GM12878 (cell line): ENCODE data around the gene TMEM263. TPM values are rescaled to one million over a fixed set of nuclear protein-coding genes. Genes with fewer than 3 reads are reported as not detected.

ENCODE experiments used
- ATAC-seq: fragments of 200-7000 bp; cut with Tn5 transposase; 3 replicates; pipeline ENCODE4 v1.9.1; 2020; ENCODE audit warnings: mild to moderate bottlenecking, moderate library complexity
- BruUV-seq: library from RNA; stranded (reverse); fragments of 400-500 nt; replicated peaks from 2 replicates; lab custom pipeline; 2021; lab: Mats Ljungman, UMichigan
- CTCF ChIA-PET: fragments of 300-600 bp; sonication (Branson Sonifier 250); formaldehyde crosslinking; extraction: SDS; loops from one replicate; lab custom pipeline; 2021; ENCODE audit warnings: inconsistent platforms; lab: Yijun Ruan, JAX
- POLR2A ChIA-PET: fragments of 350-600 bp; formaldehyde crosslinking; extraction: SDS; loops from one replicate; lab custom pipeline; 2021; ENCODE audit warnings: inconsistent platforms; lab: Charles Lee
- RAD21 ChIA-PET: fragments of 300-600 bp; sonication (Branson Sonifier 250); formaldehyde crosslinking; loops from one replicate; lab custom pipeline; 2023; ENCODE audit warnings: antibody characterized with exemption; ENCODE audit not compliant: unreplicated experiment; lab: Charles Lee
- SMC1A ChIA-PET: fragments of 300-600 bp; sonication (Branson Sonifier 250); formaldehyde crosslinking; loops from one replicate; lab custom pipeline; 2023; ENCODE audit not compliant: unreplicated experiment, uncharacterized antibody; lab: Charles Lee
- DNase-seq: peaks from one replicate; pipeline ENCODE4 v3.0.0-alpha.2; 2011; ENCODE audit warnings: low read depth, low spot score
- FAIRE-seq: peaks from 3 replicates; lab custom pipeline; 2011; peaks lifted over from hg19 to GRCh38; lab: Jason Lieb, UNC
- H2AFZ ChIP-seq: 2 replicates; pipeline ENCODE4 v1.6.0; 2011; ENCODE audit warnings: low read depth, low read length, control low read depth; ENCODE audit not compliant: control insufficient read depth
- H3K27ac ChIP-seq: 2 replicates; pipeline ENCODE4 v1.5.1; 2011; ENCODE audit warnings: control low read depth; ENCODE audit not compliant: control insufficient read depth, insufficient read depth
- H3K27me3 ChIP-seq, 2 experiments: replicated peaks in 1 of 2; 2 replicates each; pipeline versions ENCODE4 v1.6.0 to v1.6.1; 2011; ENCODE audit warnings: low read length in 1 of 2; ENCODE audit not compliant: control insufficient read depth in 2 of 2, insufficient read depth in 2 of 2
- H3K36me3 ChIP-seq, 2 experiments: 2 replicates each; pipeline ENCODE4 v1.5.1; 2011; ENCODE audit warnings: low read length in 1 of 2; ENCODE audit not compliant: control insufficient read depth in 2 of 2, insufficient read depth in 2 of 2
- H3K4me1 ChIP-seq: 2 replicates; pipeline ENCODE4 v1.6.1; 2011; ENCODE audit warnings: mild to moderate bottlenecking, low read length, moderate library complexity, mixed read lengths; ENCODE audit not compliant: control insufficient read depth, insufficient read depth
- H3K4me2 ChIP-seq: 2 replicates; pipeline ENCODE4 v1.6.0; 2011; ENCODE audit warnings: control low read depth; ENCODE audit not compliant: control insufficient read depth, insufficient read depth
- H3K4me3 ChIP-seq: fragments of 200-600 bp; sonication (generic); 2 replicates; pipeline ENCODE4 v1.5.1; 2016
- H3K79me2 ChIP-seq: 2 replicates; pipeline ENCODE4 v1.6.0; 2011; ENCODE audit warnings: low read length; ENCODE audit not compliant: control insufficient read depth, insufficient read depth
- H3K9ac ChIP-seq: 2 replicates; pipeline ENCODE4 v1.8.0; 2011; ENCODE audit warnings: low read length, control low read depth, mixed read lengths; ENCODE audit not compliant: control insufficient read depth, insufficient read depth
- H3K9me3 ChIP-seq: replicated peaks from 3 replicates; pipeline ENCODE4 v1.5.1; 2011; ENCODE audit warnings: mild to moderate bottlenecking, low read length; ENCODE audit not compliant: control insufficient read depth, insufficient read depth
- H4K20me1 ChIP-seq: 2 replicates; pipeline ENCODE4 v1.6.0; 2011; ENCODE audit not compliant: control insufficient read depth, insufficient read depth
- CREM ChIP-seq: IDR thresholded peaks from 2 replicates; pipeline ENCODE4 v1.6.1; 2014; ENCODE audit warnings: antibody characterized with exemption, low read depth
- GATAD2B ChIP-seq: fragments of 450-650 bp; conservative IDR thresholded peaks from 2 replicates; pipeline ENCODE4 v1.6.1; 2017; ENCODE audit warnings: low read depth, mild to moderate bottlenecking, moderate library complexity
- RELB ChIP-seq: fragments of 450-650 bp; IDR thresholded peaks from 2 replicates; pipeline ENCODE4 v1.6.1; 2017; ENCODE audit warnings: low read depth, mild to moderate bottlenecking, moderate library complexity
- SIN3A ChIP-seq: IDR thresholded peaks from 2 replicates; pipeline ENCODE4 v1.6.1; 2012; ENCODE audit warnings: low read depth, low read length, improper control_type of control experiment
- STAT1 ChIP-seq: fragments of 450-650 bp; conservative IDR thresholded peaks from 2 replicates; pipeline ENCODE4 v1.6.1; 2014; ENCODE audit warnings: antibody characterized with exemption, mild to moderate bottlenecking
- TCF12 ChIP-seq: IDR thresholded peaks from 2 replicates; pipeline ENCODE4 v1.6.1; 2011; ENCODE audit warnings: low read depth, mild to moderate bottlenecking, low read length
- YY1 ChIP-seq: IDR thresholded peaks from 2 replicates; pipeline ENCODE4 v1.6.1; 2011; ENCODE audit warnings: low read depth, mild to moderate bottlenecking, low read length
- ZNF592 ChIP-seq: fragments of 450-650 bp; IDR thresholded peaks from 2 replicates; pipeline ENCODE4 v1.6.1; 2017; ENCODE audit warnings: mild to moderate bottlenecking, moderate library complexity
- WGBS: methylation state at CpG from one replicate; pipeline ENCODE4 v1.1.6; 2016; ENCODE audit warnings: low lambda C conversion rate; ENCODE audit not compliant: insufficient replicate concordance, insufficient coverage; ENCODE audit errors: missing lambda C conversion rate; 5-methylcytosine and 5-hydroxymethylcytosine counted together
- in situ Hi-C: fragments of 300-500 bp; cut with MboI; formaldehyde crosslinking; loops from 9 replicates; pipeline ENCODE4 v1.14.3; 2018; ENCODE audit warnings: mixed read lengths
- intact Hi-C: fragments of 100-400 bp; cut with micrococcal nuclease; formaldehyde crosslinking; loops from one replicate; pipeline ENCODE4 v1.14.2; 2022; ENCODE audit not compliant: unreplicated experiment
- polyA plus RNA-seq, 11 experiments: library from polyadenylated mRNA; depleted of rRNA in 4 of 11; unstranded in 6 of 11; stranded (reverse) in 5 of 11; fragments of >200 nt; fragmentation: Nextera tagmentation in 4 of 11; fragmentation: Illumina TruSeq in 1 of 11; extraction: Ambion mirVana in 4 of 11; extraction: Trizol in 1 of 11; gene quantifications; 1 replicate in 1 of 11; 2 replicates in 10 of 11; pipeline versions ENCODE4 v1.2.1 to v1.2.3, GENCODE V29; 2011 to 2016; ENCODE audit warnings: inconsistent platforms in 2 of 11, missing spikeins in 2 of 11, low read depth in 1 of 11
- total RNA-seq, 4 experiments: library from RNA; depleted of rRNA in 3 of 4; stranded (reverse); fragments of >200 nt in 3 of 4; fragmentation: Illumina TruSeq in 1 of 4; extraction: Trizol in 1 of 4; gene quantifications; 2 replicates each; pipeline versions ENCODE4 v1.2.1 to v1.2.3, GENCODE V29; 2013 to 2021

TMEM263 gene
- total and polyA plus RNA-seq, 10 of the 15 experiments (the other 5 are each of a cell fraction or from before 2014, with no cell fraction given) = 15.4 to 41.3 (median 27.6) TPM

DNA sequence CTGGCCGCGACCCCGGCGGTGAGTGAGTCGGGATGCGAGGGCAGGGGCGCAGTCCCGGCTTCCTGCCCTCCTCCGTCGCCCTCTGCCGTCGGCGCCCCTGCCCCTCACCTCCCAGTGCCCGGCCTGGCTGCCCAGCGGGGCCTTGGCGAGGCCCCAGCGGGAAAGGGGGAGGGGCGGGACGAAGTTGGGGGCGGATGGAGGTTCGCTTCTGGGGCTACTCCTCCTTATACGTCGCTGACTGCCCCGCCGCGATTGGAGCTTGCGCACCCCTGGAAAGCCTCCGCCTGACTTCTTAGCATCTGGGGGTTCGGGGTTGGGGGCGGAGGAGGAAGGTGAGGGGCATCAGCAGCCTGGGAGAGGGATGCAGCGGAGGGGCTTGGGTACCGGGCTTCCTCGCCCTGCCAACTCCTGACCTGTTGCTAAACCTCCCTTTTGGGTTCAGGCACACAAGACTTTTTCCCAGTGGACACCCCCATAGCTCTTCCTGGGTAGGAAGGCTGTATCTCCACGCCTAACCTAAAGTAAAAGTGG lies 406 bp downstream of the TMEM263 start (continued):
- no peak for TF ChIP-seq ZNF592
- no peak for TF ChIP-seq GATAD2B
- 0 out of 2 replicates have a peak, but pooled peaks have one; percentile 0 for TF ChIP-seq CREM
- TF ChIP-seq STAT1 = no peak

DNA sequence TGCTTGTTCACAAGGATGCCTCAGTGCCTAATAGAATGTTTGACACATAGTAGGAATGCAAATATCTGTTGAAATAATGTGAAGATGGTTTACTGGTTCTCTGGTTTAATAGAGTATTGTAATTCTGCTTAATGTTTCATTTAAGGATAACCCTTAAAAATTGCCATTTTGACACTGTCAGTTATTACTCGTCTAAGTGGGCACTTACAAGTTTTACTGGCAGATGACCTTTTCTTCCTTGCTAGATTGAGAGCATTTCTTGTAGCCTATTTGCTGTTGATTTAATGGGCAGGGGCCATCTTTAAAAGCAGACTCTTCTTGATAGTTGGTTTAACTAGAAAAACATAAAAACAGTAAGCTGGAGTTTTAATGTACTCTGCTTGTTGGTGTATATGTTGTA lies 1.9 kb downstream of the TMEM263 start:
- peak overlapping the region; percentile 78 for H3K9ac ChIP-seq
- RAD21 ChIA-PET = interaction anchor here (0.9 to 1.1 kb wide), 2 partner anchors 15 to 599 kb away, joined by 3 to 4 read pairs; partner anchors contain the start of gene POLR3B
- no peaks in the 10 kb centered on the region for H3K27me3 ChIP-seq
- no peaks in the 10 kb centered on the region for H3K9me3 ChIP-seq
- H4K20me1 ChIP-seq = no peaks in the 10 kb centered on the region
- H3K4me2 ChIP-seq = peak overlapping the region; percentile 78
- peaks cover 41% of the 10 kb centered on the region for H3K79me2 ChIP-seq
- 0 out of 2 replicates have a peak overlapping the region, but pooled peaks have one; percentile 2 for H3K27ac ChIP-seq
- peaks cover 4% of the 10 kb centered on the region; the same call in 1 of the 2 replicates for H3K4me1 ChIP-seq
- intact Hi-C loops = no loop called here
- ATAC-seq = no peak
- H2AFZ ChIP-seq = no peak overlapping the region; the same call in 1 of the 2 replicates
- no peak for DNase-seq
- TF ChIP-seq SIN3A (no peak), RELB (no peak), YY1 (peak; percentile 34; the same call in 1 of the 2 replicates), TCF12 (no peak)
- TF ChIP-seq, all 136 proteins: peak for 1
- ChIA-PET POLR2A (interaction anchor here (1.0 kb wide), 1 partner anchor 600 kb away, joined by 3 read pairs; the partner anchor contains the start of gene POLR3B), SMC1A (interaction anchor here (0.8 to 1.2 kb wide), 4 partner anchors 13 to 37 kb away, joined by 3 to 5 read pairs (median 4); no protein-coding TSS in a partner anchor), CTCF (interaction anchor here (1.0 kb wide), 1 partner anchor 134 kb away, joined by 3 read pairs; no protein-coding TSS in a partner anchor)
- Histone ChIP-seq H3K4me3 (peak overlapping the region; percentile 81), H3K36me3 (peaks cover 0 to 9% of the 10 kb centered on the region in 2 experiments; a peak in 1 of 4 replicates)
- no TSS peak for BruUV-seq
- in situ Hi-C loops = no loop called here
- FAIRE-seq = no peak
- WGBS = 46% methylated on average over 1 of the region's 1 CpG
